Caco-2 (cell line): ENCODE results near the gene BUD23. TPM values are rescaled to one million over a fixed set of nuclear protein-coding genes. Genes with fewer than 3 reads are reported as not detected.

Experiments
- BruUV-seq: library from RNA; stranded (reverse); fragments of 400-500 nt; replicated peaks from 2 replicates; lab custom pipeline; 2021; lab: Mats Ljungman, UMichigan
- CTCF ChIA-PET: fragments of 300-600 bp; sonication (Branson Sonifier 250); formaldehyde crosslinking; loops from one replicate; lab custom pipeline; 2022; ENCODE audit warnings: antibody characterized with exemption; lab: Charles Lee
- POLR2A ChIA-PET: fragments of 300-600 bp; sonication (Branson Sonifier 250); formaldehyde crosslinking; loops from one replicate; lab custom pipeline; 2022; ENCODE audit warnings: antibody characterized with exemption; lab: Charles Lee
- DNase-seq, 2 experiments: peaks; one replicate each; pipeline versions ENCODE4 v3.0.0 to v3.0.0-alpha.2; 2020 to 2022
- H3K27me3 ChIP-seq: replicated peaks from 2 replicates; pipeline ENCODE4 v1.6.0; 2011; ENCODE audit warnings: low read length; ENCODE audit not compliant: control insufficient read depth, insufficient read depth
- H3K36me3 ChIP-seq: 2 replicates; pipeline ENCODE4 v1.5.1; 2011; ENCODE audit warnings: low read length; ENCODE audit not compliant: control insufficient read depth, insufficient read depth
- H3K4me1 ChIP-seq: fragments of 250-450 bp; sonication (Bioruptor Pico); 2 replicates; pipeline ENCODE4 v1.5.1; 2020; ENCODE audit warnings: mild to moderate bottlenecking
- H3K4me3 ChIP-seq: 2 replicates; pipeline ENCODE4 v1.5.1; 2011; ENCODE audit warnings: low read depth, mild to moderate bottlenecking, control low read depth, low read length
- H3K9me3 ChIP-seq: fragments of 250-450 bp; sonication (Bioruptor Pico); 2 replicates; pipeline ENCODE4 v1.5.1; 2020; ENCODE audit warnings: mild to moderate bottlenecking, moderate library complexity
- H3K27ac Mint-ChIP-seq: one replicate; pipeline ENCODE4 v1.8.0; 2022; ENCODE audit warnings: mixed read lengths; ENCODE audit not compliant: unreplicated experiment
- H3K27me3 Mint-ChIP-seq: one replicate; pipeline ENCODE4 v1.8.0; 2022; ENCODE audit warnings: mixed read lengths; ENCODE audit not compliant: insufficient read depth, unreplicated experiment
- H3K36me3 Mint-ChIP-seq: one replicate; pipeline ENCODE4 v1.8.0; 2022; ENCODE audit warnings: mild to moderate bottlenecking, mixed read lengths; ENCODE audit not compliant: insufficient read depth, unreplicated experiment
- H3K4me1 Mint-ChIP-seq: one replicate; pipeline ENCODE4 v1.8.0; 2022; ENCODE audit warnings: low read depth, mixed read lengths; ENCODE audit not compliant: unreplicated experiment
- H3K4me3 Mint-ChIP-seq: one replicate; pipeline ENCODE4 v1.8.0; 2022; ENCODE audit warnings: mild to moderate bottlenecking, moderate library complexity, mixed read lengths; ENCODE audit not compliant: unreplicated experiment
- H3K9me3 Mint-ChIP-seq: one replicate; pipeline ENCODE4 v1.8.0; 2022; ENCODE audit warnings: mixed read lengths; ENCODE audit not compliant: unreplicated experiment
- intact Hi-C: fragments of 100-400 bp; cut with micrococcal nuclease; formaldehyde crosslinking; loops from one replicate; pipeline ENCODE4 v1.10.0; 2022; ENCODE audit not compliant: unreplicated experiment
- total RNA-seq: library from RNA; stranded (reverse); gene quantifications from 2 replicates; pipeline ENCODE4 v1.2.3, GENCODE V29; 2022
- TF ChIP-seq, protein P1 (sequence below), 2 experiments: fragments of 200-600 bp in 1 of 2; IDR thresholded peaks; 1 replicate in 1 of 2; 2 replicates in 1 of 2; pipeline versions ENCODE4 v1.5.1 to v1.8.0; 2011 to 2022; ENCODE audit warnings: antibody characterized with exemption in 1 of 2, control low read depth in 1 of 2, inconsistent platforms in 1 of 2, low read depth in 1 of 2, low read length in 1 of 2, mild to moderate bottlenecking in 1 of 2, moderate library complexity in 1 of 2; ENCODE audit not compliant: insufficient read depth in 1 of 2, severe bottlenecking in 1 of 2, unreplicated experiment in 1 of 2

Gene BUD23
- total RNA-seq, 1 experiment from 2014 or later: 144 TPM

DNA sequence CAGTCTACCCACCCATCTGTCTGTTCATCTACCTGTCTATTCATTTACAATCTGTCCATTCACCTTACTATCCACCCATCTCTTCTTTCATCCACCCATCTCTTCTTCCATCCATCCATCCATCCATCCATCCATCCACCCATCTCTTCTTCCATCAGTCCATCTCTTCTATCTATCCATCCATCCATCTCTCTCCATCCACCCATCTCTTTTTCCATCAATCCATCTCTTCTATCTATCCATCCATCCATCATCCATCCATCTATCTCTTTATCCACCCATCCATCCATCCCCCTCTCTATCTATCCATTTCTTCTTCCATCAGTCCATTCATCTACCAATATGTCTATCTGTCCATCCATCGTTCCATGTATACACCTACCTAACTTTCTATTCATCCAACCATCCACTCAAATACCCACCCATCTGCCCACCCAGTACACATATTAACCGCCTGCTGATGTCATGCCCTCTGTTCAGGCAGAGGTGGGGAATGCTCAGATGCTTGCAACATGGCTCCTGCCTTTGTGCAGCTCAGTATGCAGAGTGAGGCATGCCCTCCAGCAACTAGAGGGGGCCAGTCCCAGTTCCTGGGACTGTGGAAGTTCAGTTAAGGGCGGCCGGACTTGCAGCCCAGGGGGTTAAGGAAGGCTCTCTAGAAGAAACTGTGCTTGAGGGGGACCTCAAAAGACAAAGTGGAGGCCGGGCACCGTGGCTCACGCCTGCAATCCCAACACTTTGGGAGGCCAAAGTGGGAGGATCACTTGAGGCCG, 47.8 kb upstream of the BUD23 start:
- TF ChIP-seq, protein P1, sequence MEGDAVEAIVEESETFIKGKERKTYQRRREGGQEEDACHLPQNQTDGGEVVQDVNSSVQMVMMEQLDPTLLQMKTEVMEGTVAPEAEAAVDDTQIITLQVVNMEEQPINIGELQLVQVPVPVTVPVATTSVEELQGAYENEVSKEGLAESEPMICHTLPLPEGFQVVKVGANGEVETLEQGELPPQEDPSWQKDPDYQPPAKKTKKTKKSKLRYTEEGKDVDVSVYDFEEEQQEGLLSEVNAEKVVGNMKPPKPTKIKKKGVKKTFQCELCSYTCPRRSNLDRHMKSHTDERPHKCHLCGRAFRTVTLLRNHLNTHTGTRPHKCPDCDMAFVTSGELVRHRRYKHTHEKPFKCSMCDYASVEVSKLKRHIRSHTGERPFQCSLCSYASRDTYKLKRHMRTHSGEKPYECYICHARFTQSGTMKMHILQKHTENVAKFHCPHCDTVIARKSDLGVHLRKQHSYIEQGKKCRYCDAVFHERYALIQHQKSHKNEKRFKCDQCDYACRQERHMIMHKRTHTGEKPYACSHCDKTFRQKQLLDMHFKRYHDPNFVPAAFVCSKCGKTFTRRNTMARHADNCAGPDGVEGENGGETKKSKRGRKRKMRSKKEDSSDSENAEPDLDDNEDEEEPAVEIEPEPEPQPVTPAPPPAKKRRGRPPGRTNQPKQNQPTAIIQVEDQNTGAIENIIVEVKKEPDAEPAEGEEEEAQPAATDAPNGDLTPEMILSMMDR (IDR thresholded peaks at IDR 0.05; ENCODE audit: insufficient read depth in 1 of 2, low read depth in 1 of 2, low read length in 1 of 2, severe bottlenecking in 1 of 2, unreplicated experiment in 1 of 2): no peak
- Histone ChIP-seq H3K27me3 (no peaks in the 10 kb centered on the region), H3K9me3 (no peaks in the 10 kb centered on the region), H3K4me3 (no peak overlapping the region), H3K4me1 (no peaks in the 10 kb centered on the region; the same call in 1 of the 2 replicates), H3K36me3 (no peaks in the 10 kb centered on the region)
- no peak for DNase-seq
- CTCF ChIA-PET: no interaction called here
- no peaks in the 10 kb centered on the region for H3K36me3 Mint-ChIP-seq
- H3K4me1 Mint-ChIP-seq: no peaks in the 10 kb centered on the region
- intact Hi-C loops: no loop called here
- H3K27me3 Mint-ChIP-seq: no peaks in the 10 kb centered on the region
- POLR2A ChIA-PET: no interaction called here
- H3K4me3 Mint-ChIP-seq: no peak overlapping the region
- no TSS peak for BruUV-seq
- no peaks in the 10 kb centered on the region for H3K9me3 Mint-ChIP-seq
- H3K27ac Mint-ChIP-seq: no peak overlapping the region

DNA sequence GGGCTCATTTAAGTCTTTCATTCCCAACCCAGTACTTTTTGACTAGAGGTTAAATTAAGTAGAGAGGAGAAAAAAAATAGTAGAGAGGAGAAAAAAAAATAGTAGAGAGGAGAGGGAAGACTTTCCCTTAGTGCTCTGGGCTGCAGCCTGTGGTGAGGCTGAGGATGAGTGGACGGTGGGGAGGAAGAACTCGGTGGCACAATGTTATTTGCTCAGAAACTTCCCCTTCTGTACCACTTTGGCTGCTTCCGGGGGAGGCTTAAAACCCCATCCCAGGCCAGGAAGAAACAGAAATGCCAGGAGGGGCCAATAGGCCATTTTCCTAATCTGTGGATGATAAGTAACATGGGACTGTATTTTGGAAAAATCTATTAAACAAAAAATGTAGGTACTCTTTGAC, 44.5 kb upstream of the BUD23 start:
- H3K27ac Mint-ChIP-seq: no peak overlapping the region
- intact Hi-C loops: no loop called here
- Histone ChIP-seq H3K27me3 (no peaks in the 10 kb centered on the region), H3K36me3 (no peaks in the 10 kb centered on the region), H3K4me3 (no peak overlapping the region), H3K4me1 (no peaks in the 10 kb centered on the region; the same call in 1 of the 2 replicates), H3K9me3 (peaks cover 12% of the 10 kb centered on the region)
- no peaks in the 10 kb centered on the region for H3K27me3 Mint-ChIP-seq
- H3K36me3 Mint-ChIP-seq: no peaks in the 10 kb centered on the region
- ChIA-PET CTCF (no interaction called here), POLR2A (no interaction called here)
- peaks cover 9% of the 10 kb centered on the region for H3K9me3 Mint-ChIP-seq
- no TSS peak for BruUV-seq
- DNase-seq: no peak
- TF ChIP-seq, protein P1 (IDR thresholded peaks at IDR 0.05; ENCODE audit: insufficient read depth in 1 of 2, low read depth in 1 of 2, low read length in 1 of 2, severe bottlenecking in 1 of 2, unreplicated experiment in 1 of 2): no peak
- no peaks in the 10 kb centered on the region for H3K4me1 Mint-ChIP-seq
- H3K4me3 Mint-ChIP-seq: no peak overlapping the region

DNA sequence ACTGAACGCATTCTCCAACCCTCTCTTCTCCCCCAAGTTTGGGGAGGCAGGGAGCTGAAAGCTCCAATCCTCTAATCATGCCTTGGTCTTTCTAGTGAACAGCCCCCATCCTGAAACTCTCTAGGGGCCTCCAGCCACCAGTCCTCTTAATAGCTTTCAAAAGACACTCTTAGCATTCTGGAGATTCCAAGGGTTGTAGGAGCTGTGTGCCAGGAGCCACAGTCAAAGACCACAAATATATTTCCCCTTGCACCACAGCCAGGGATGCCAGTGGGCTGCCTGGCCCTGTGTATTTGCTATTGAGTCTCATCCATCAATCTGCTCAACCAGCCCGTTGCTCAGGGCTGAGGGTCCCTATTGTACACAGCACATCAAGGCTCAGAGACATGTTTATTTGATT, 40.6 kb upstream of the BUD23 start:
- intact Hi-C loops: no loop called here
- H3K9me3 ChIP-seq: peaks cover 12% of the 10 kb centered on the region
- no peak overlapping the region for H3K4me3 Mint-ChIP-seq
- no peaks in the 10 kb centered on the region for H3K27me3 Mint-ChIP-seq
- CTCF ChIA-PET: no interaction called here
- BruUV-seq: no TSS peak
- H3K27ac Mint-ChIP-seq: no peak overlapping the region
- POLR2A ChIA-PET: no interaction called here
- no peaks in the 10 kb centered on the region for H3K36me3 ChIP-seq
- peaks cover 9% of the 10 kb centered on the region for H3K9me3 Mint-ChIP-seq
- H3K4me3 ChIP-seq: no peak overlapping the region
- TF ChIP-seq, protein P1 (IDR thresholded peaks at IDR 0.05; ENCODE audit: insufficient read depth in 1 of 2, low read depth in 1 of 2, low read length in 1 of 2, severe bottlenecking in 1 of 2, unreplicated experiment in 1 of 2): no peak
- no peaks in the 10 kb centered on the region for H3K36me3 Mint-ChIP-seq
- no peak for DNase-seq
- no peaks in the 10 kb centered on the region for H3K27me3 ChIP-seq
- no peaks in the 10 kb centered on the region; the same call in 1 of the 2 replicates for H3K4me1 ChIP-seq
- no peaks in the 10 kb centered on the region for H3K4me1 Mint-ChIP-seq
